ACHN (cell line): ENCODE data around the gene NR6A1.

Experiments
- DNase-seq: peaks from one replicate; pipeline ENCODE4 v3.0.0-alpha.2; 2015
- in situ Hi-C: cut with HindIII; loops from 2 replicates; pipeline ENCODE4 v1.10.0; 2017; ENCODE audit warnings: low sequenced_read_pairs, low pct_ligation_motif_present, low pct_unique_long_range_greater_than_20kb

The NR6A1 gene

GRCh38 chr9:124583134-124583533 is 188.0 kb downstream of the NR6A1 start:
- in situ Hi-C loops = no loop called here
- DNase-seq = no peak

GRCh38 chr9:124580186-124580585 is 190.9 kb downstream of the NR6A1 start:
- DNase-seq = no peak
- in situ Hi-C loops = no loop called here

- in situ Hi-C loops = no loop called here
- DNase-seq = no peak
Observed at GRCh38 chr9:124576751-124577150, 194.4 kb downstream of the NR6A1 start.

GRCh38 chr9:124574534-124575375 is 196.4 kb downstream of the NR6A1 start:
- in situ Hi-C loops = no loop called here
- DNase-seq = peak; percentile 58

GRCh38 chr9:124570942-124571666 is 200.0 kb downstream of the NR6A1 start:
- no peak for DNase-seq
- in situ Hi-C loops = no loop called here

- in situ Hi-C loops = no loop called here
- DNase-seq = no peak
Observed at GRCh38 chr9:124569942-124570341, 201.2 kb downstream of the NR6A1 start.

GRCh38 chr9:124567362-124567761 is 203.7 kb downstream of the NR6A1 start:
- in situ Hi-C loops = no loop called here
- DNase-seq = no peak

- DNase-seq = no peak
- in situ Hi-C loops = no loop called here
Observed at GRCh38 chr9:124562328-124562727, 208.8 kb downstream of the NR6A1 start.

- no peak for DNase-seq
- in situ Hi-C loops = no loop called here
Observed at GRCh38 chr9:124559871-124560270, 211.2 kb downstream of the NR6A1 start.

- no peak for DNase-seq
- in situ Hi-C loops = no loop called here
Observed at GRCh38 chr9:124558777-124559470, 212.2 kb downstream of the NR6A1 start.

GRCh38 chr9:124557895-124558294 is 213.2 kb downstream of the NR6A1 start:
- in situ Hi-C loops = no loop called here
- DNase-seq = no peak

GRCh38 chr9:124555043-124555442 is 216.1 kb downstream of the NR6A1 start:
- DNase-seq = no peak
- in situ Hi-C loops = no loop called here

GRCh38 chr9:124553738-124554137 is 217.4 kb downstream of the NR6A1 start:
- in situ Hi-C loops = no loop called here
- peak; percentile 45 for DNase-seq

GRCh38 chr9:124552273-124552605 is 218.9 kb downstream of the NR6A1 start:
- in situ Hi-C loops = no loop called here
- no peak for DNase-seq

GRCh38 chr9:124551472-124552272 is 219.4 kb downstream of the NR6A1 start:
- in situ Hi-C loops = no loop called here
- DNase-seq = peak; percentile 66

- DNase-seq = no peak
- in situ Hi-C loops = no loop called here
Observed at GRCh38 chr9:124550072-124550471, 221.0 kb downstream of the NR6A1 start.

GRCh38 chr9:124549016-124549415 is 222.1 kb downstream of the NR6A1 start:
- in situ Hi-C loops = no loop called here
- no peak for DNase-seq

GRCh38 chr9:124544535-124544934 is 226.6 kb downstream of the NR6A1 start:
- in situ Hi-C loops = no loop called here

GRCh38 chr9:124541824-124542223 is 229.3 kb downstream of the NR6A1 start:
- in situ Hi-C loops = no loop called here

More at GRCh38 chr9:124544535-124544934, 226.6 kb downstream of the NR6A1 start:
- no peak for DNase-seq

More at GRCh38 chr9:124541824-124542223, 229.3 kb downstream of the NR6A1 start:
- DNase-seq = no peak
